ENCODE data around the gene RAD1. TPM values are rescaled to one million over a fixed set of nuclear protein-coding genes. Genes with fewer than 3 reads are reported as not detected.

RAD1 gene
- total and polyA plus RNA-seq, 2 of the 8 experiments (the other 6 are each of a cell fraction or from before 2014, with no cell fraction given): 15.1 to 37.3 TPM

DNA sequence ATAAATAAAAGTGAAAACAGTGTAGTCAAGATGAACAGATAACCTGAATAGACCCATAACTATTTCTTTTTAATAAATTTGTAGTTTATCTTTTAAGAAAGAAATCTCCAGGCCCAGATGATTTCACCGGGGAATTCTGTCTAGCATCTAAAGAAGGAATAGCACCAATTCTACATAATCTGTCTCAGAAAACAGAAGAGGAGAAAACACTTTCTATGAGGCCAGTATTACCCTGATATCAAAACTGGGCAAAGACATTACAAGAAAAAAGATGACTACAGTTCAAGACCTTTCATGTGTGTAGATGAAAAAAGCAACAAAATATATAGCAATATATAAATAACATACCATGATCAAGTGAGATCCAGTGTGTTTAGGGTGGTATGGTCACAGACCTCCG lies 44.9 kb downstream of the RAD1 start:
- Histone ChIP-seq H3K56ac (replicated peaks; ENCODE audit: insufficient read length, low read depth, low read length) (no peak overlapping the region), H3K27ac (ENCODE audit: low read depth, low read length) (no peak overlapping the region), H3K18ac (ENCODE audit: extremely low read depth, low read length) (no peak overlapping the region), H2AK5ac (ENCODE audit: low read depth, low read length) (no peak overlapping the region), H3K4me1 (replicated peaks in 1 of 4; ENCODE audit: control insufficient read depth in 3 of 4, insufficient read depth in 4 of 4, low read length in 3 of 4) (peaks cover 0 to 4% (median 0%) of the 10 kb centered on the region in 4 experiments; a peak in 2 of 7 replicates), H3K9ac (replicated peaks in 1 of 4; ENCODE audit: extremely low read depth in 1 of 4, low read depth in 3 of 4, low read length in 3 of 4) (no peak overlapping the region), H2BK15ac (ENCODE audit: low read length) (no peak overlapping the region), H4K8ac (ENCODE audit: extremely low read depth, insufficient read depth, low read length) (no peak overlapping the region), H3K23me2 (ENCODE audit: low read depth, low read length) (no peaks in the 10 kb centered on the region), H4K20me1 (replicated peaks in 1 of 2; ENCODE audit: control insufficient read depth in 1 of 2, insufficient read depth in 2 of 2, low read length in 2 of 2) (no peaks in the 10 kb centered on the region), H3K36me3 (ENCODE audit: control insufficient read depth in 2 of 4, insufficient read depth in 4 of 4, low read length in 3 of 4) (peaks cover 0 to 2% (median 0%) of the 10 kb centered on the region in 4 experiments; a peak in 1 of 8 replicates), H2BK120ac (replicated peaks; ENCODE audit: low read depth, low read length) (no peak overlapping the region), H2BK20ac (ENCODE audit: low read length) (no peak overlapping the region), H3K4me3 (ENCODE audit: extremely low read depth in 1 of 4, insufficient read depth in 2 of 4, low read depth in 3 of 4, low read length in 4 of 4) (no peak overlapping the region), H2AFZ (ENCODE audit: low read length) (no peak overlapping the region), H3K23ac (ENCODE audit: insufficient read length) (no peak overlapping the region), H3K9me3 (ENCODE audit: insufficient read depth in 2 of 2, low read depth in 1 of 2, low read length in 1 of 2) (no peaks in the 10 kb centered on the region), H3K79me1 (ENCODE audit: low read depth, low read length) (no peaks in the 10 kb centered on the region), H3K79me2 (ENCODE audit: control insufficient read depth in 1 of 2, insufficient read depth in 2 of 2, low read length in 2 of 2) (no peaks in the 10 kb centered on the region), H3K4me2 (ENCODE audit: insufficient read depth in 1 of 2, low read depth in 2 of 2, low read length in 2 of 2) (no peak overlapping the region), H4K5ac (ENCODE audit: insufficient read length, low read depth, low read length) (no peak overlapping the region), H2BK12ac (ENCODE audit: low read depth, low read length) (no peak overlapping the region), H3K4ac (replicated peaks; ENCODE audit: insufficient read length, low read depth, low read length) (no peak overlapping the region), H2BK5ac (ENCODE audit: low read depth, low read length) (no peak overlapping the region), H3K27me3 (replicated peaks in 1 of 4; ENCODE audit: control insufficient read depth in 3 of 4, extremely low read depth in 1 of 4, insufficient read depth in 3 of 4, low read length in 3 of 4) (no peaks in the 10 kb centered on the region), H4K91ac (replicated peaks; ENCODE audit: insufficient read length, low read length) (no peak overlapping the region), H3K14ac (ENCODE audit: insufficient read length) (no peak overlapping the region)
- DNase-seq (ENCODE audit: low read depth in 1 of 2, low spot score in 2 of 2) (no peak), FAIRE-seq (no peak)
- WGBS, 2 experiments (ENCODE audit: extremely low coverage in 1 of 2, insufficient coverage in 1 of 2, insufficient read length in 1 of 2, insufficient replicate concordance in 2 of 2, low coverage in 1 of 2, low lambda C conversion rate in 2 of 2, missing lambda C conversion rate in 1 of 2): 91% methylated on average over 2 of the region's 2 CpGs; no CpG with 5 or more reads in 1 of the 2 experiments
- POLR2A ChIA-PET (ENCODE audit: partially characterized antibody): no interaction called here
- CTCF ChIA-PET (ENCODE audit: partially characterized antibody): interaction anchor here (0.6 to 1.4 kb wide), 2 partner anchors 11 to 352 kb away, joined by 3 read pairs; no protein-coding TSS in a partner anchor
- TF ChIP-seq POU5F1 (IDR thresholded peaks at IDR 0.05; ENCODE audit: low read depth, low read length): no peak
- no peak for TF ChIP-seq ATF2 (IDR thresholded peaks at IDR 0.05; ENCODE audit: low read length)
- TF ChIP-seq, protein P1, sequence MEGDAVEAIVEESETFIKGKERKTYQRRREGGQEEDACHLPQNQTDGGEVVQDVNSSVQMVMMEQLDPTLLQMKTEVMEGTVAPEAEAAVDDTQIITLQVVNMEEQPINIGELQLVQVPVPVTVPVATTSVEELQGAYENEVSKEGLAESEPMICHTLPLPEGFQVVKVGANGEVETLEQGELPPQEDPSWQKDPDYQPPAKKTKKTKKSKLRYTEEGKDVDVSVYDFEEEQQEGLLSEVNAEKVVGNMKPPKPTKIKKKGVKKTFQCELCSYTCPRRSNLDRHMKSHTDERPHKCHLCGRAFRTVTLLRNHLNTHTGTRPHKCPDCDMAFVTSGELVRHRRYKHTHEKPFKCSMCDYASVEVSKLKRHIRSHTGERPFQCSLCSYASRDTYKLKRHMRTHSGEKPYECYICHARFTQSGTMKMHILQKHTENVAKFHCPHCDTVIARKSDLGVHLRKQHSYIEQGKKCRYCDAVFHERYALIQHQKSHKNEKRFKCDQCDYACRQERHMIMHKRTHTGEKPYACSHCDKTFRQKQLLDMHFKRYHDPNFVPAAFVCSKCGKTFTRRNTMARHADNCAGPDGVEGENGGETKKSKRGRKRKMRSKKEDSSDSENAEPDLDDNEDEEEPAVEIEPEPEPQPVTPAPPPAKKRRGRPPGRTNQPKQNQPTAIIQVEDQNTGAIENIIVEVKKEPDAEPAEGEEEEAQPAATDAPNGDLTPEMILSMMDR (IDR thresholded peaks at IDR 0.05; ENCODE audit: control extremely low read depth in 1 of 3, insufficient read depth in 1 of 3, low read depth in 1 of 3, low read length in 3 of 3): no peak
- no peak for TF ChIP-seq SIX5 (IDR thresholded peaks at IDR 0.05; ENCODE audit: low read depth, low read length)
- no peak for TF ChIP-seq CBX5 (IDR thresholded peaks at IDR 0.05; ENCODE audit: low read depth, low read length)
- no peak for TF ChIP-seq HDAC6 (IDR thresholded peaks at IDR 0.05; ENCODE audit: low read depth, low read length)
- TF ChIP-seq MAFK (IDR thresholded peaks at IDR 0.05; ENCODE audit: low read depth, low read length): no peak
- TF ChIP-seq SP4 (IDR thresholded peaks at IDR 0.05; ENCODE audit: low read length): no peak
- TF ChIP-seq CTBP2 (IDR thresholded peaks at IDR 0.05; ENCODE audit: borderline replicate concordance, insufficient read depth, insufficient read length, low read length): no peak
- no peak for TF ChIP-seq BACH1 (IDR thresholded peaks at IDR 0.05; ENCODE audit: low read length)

All from H1 (cell line).